Measurements from ENCODE around the gene DDX41. TPM values are rescaled to one million over a fixed set of nuclear protein-coding genes. Genes with fewer than 3 reads are reported as not detected.

The DDX41 gene
- total and polyA plus RNA-seq, 2 of the 13 experiments (the other 11 are each of a cell fraction or from before 2014, with no cell fraction given) = 62.8 to 105 TPM

GRCh38 chr5:177477701-177478477 is 38.9 kb downstream of the DDX41 start:
- DNase-seq (ENCODE audit: low spot score) (no peak), ATAC-seq (peak; percentile 64), FAIRE-seq (no peak)
- H3K27ac ChIP-seq (ENCODE audit: extremely low read length, insufficient read depth, low read length) = no peak overlapping the region
- no peaks in the 10 kb centered on the region for H3K79me2 ChIP-seq (ENCODE audit: insufficient read depth, low read length)
- no peaks in the 10 kb centered on the region for H3K9me3 ChIP-seq (ENCODE audit: low read length)
- intact Hi-C loops (cut with micrococcal nuclease; ENCODE audit: unreplicated experiment) (no loop called here), in situ Hi-C loops (cut with HindIII; ENCODE audit: extremely low pct_ligation_motif_present, low pct_unique_long_range_greater_than_20kb) (no loop called here)
- H4K20me1 ChIP-seq (ENCODE audit: insufficient read depth, low read length) = no peaks in the 10 kb centered on the region
- H3K36me3 ChIP-seq (replicated peaks in 1 of 2; ENCODE audit: control insufficient read depth in 1 of 2, insufficient read depth in 2 of 2, low read length in 2 of 2) = no peaks in the 10 kb centered on the region
- no TSS peak for BruUV-seq (replicated peaks)
- POLR2A ChIA-PET = interaction anchor here (0.9 to 4.9 kb wide), 9 partner anchors 18 to 391 kb away, joined by 3 to 42 read pairs (median 3); partner anchors contain the start of genes GRK6 and PDLIM7
- H3K4me3 ChIP-seq (replicated peaks in 1 of 3; ENCODE audit: insufficient read depth in 1 of 3, low read depth in 2 of 3, low read length in 3 of 3) = no peak overlapping the region
- WGBS (ENCODE audit: low lambda C conversion rate) = 39% methylated on average over 10 of the region's 13 CpGs
- H3K9ac ChIP-seq (ENCODE audit: insufficient read depth, low read depth, low read length) = no peak overlapping the region
- no peak overlapping the region for H2AFZ ChIP-seq (ENCODE audit: low read length)
- H3K4me2 ChIP-seq (ENCODE audit: low read depth, low read length) = peak overlapping the region; percentile 19; the same call in 1 of the 2 replicates
- no peaks in the 10 kb centered on the region for H3K27me3 ChIP-seq (ENCODE audit: control insufficient read depth in 1 of 2, insufficient read depth in 2 of 2, low read length in 2 of 2)
- H3K4me1 ChIP-seq (ENCODE audit: insufficient read depth, low read length) = peaks cover 56% of the 10 kb centered on the region
- CTCF ChIA-PET (ENCODE audit: low intra/inter-chr PET ratio, low total read pairs) = no interaction called here
- no peak for TF ChIP-seq SP1 (IDR thresholded peaks at IDR 0.05)
- 0 out of 2 replicates have a peak, but pooled peaks have one; percentile 9 for TF ChIP-seq SP1 (CRISPR knock-in tag; IDR thresholded peaks at IDR 0.05)
- TF ChIP-seq MIER2 (CRISPR knock-in tag; IDR thresholded peaks at IDR 0.05) = no peak
- peak; percentile 36; the same call in 1 of the 2 replicates for TF ChIP-seq RXRB (CRISPR knock-in tag; IDR thresholded peaks at IDR 0.05; ENCODE audit: borderline replicate concordance)
- 0 out of 2 replicates have a peak, but pooled peaks have one; percentile 14 for TF ChIP-seq NR2F6 (IDR thresholded peaks at IDR 0.05)
- no peak for TF ChIP-seq NR2F6 (CRISPR knock-in tag; IDR thresholded peaks at IDR 0.05)
- no peak for TF ChIP-seq HOMEZ (CRISPR knock-in tag; IDR thresholded peaks at IDR 0.05; ENCODE audit: low read depth)
- TF ChIP-seq FOXA3 (CRISPR knock-in tag; IDR thresholded peaks at IDR 0.05) = peak; percentile 14; the same call in 1 of the 2 replicates
- 0 out of 2 replicates have a peak, but pooled peaks have one; percentile 11 for TF ChIP-seq ZBTB33 (CRISPR knock-in tag; IDR thresholded peaks at IDR 0.05)
- TF ChIP-seq ARID5B (CRISPR knock-in tag; IDR thresholded peaks at IDR 0.05) = 0 out of 2 replicates have a peak, but pooled peaks have one; percentile 37
- no peak for TF ChIP-seq FOXM1 (CRISPR knock-in tag; IDR thresholded peaks at IDR 0.05)
- TF ChIP-seq MED1 (CRISPR knock-in tag; IDR thresholded peaks at IDR 0.05) = 0 out of 2 replicates have a peak, but pooled peaks have one; percentile 14
- no peak for TF ChIP-seq PATZ1 (CRISPR knock-in tag; IDR thresholded peaks at IDR 0.05)
- TF ChIP-seq MTERF4 (CRISPR knock-in tag; IDR thresholded peaks at IDR 0.05) = no peak

All from HepG2 (cell line).